ENCODE measurements around the gene KDM4B. TPM values are rescaled to one million over a fixed set of nuclear protein-coding genes. Genes with fewer than 3 reads are reported as not detected.
A peak's percentile ranks its signal among the peaks of the same experiment; 100 is the strongest.

KDM4B gene
- total RNA-seq, 1 experiment from 2014 or later, result 3.6 TPM

- no peak for DNase-seq (ENCODE audit: low read depth, low spot score)
- in situ Hi-C loops (cut with HindIII; ENCODE audit: low pct_unique_long_range_greater_than_20kb, low sequenced_read_pairs), result no loop called here
These were observed 112.7 kb downstream of the KDM4B start for GRCh38 chr19:5081443-5082161.

GRCh38 chr19:5083547-5083965, 114.6 kb downstream of the KDM4B start:
- in situ Hi-C loops (cut with HindIII; ENCODE audit: low pct_unique_long_range_greater_than_20kb, low sequenced_read_pairs), result no loop called here
- DNase-seq (ENCODE audit: low read depth, low spot score), result peak; percentile 93

GRCh38 chr19:5085566-5085965, 116.7 kb downstream of the KDM4B start:
- in situ Hi-C loops (cut with HindIII; ENCODE audit: low pct_unique_long_range_greater_than_20kb, low sequenced_read_pairs), result no loop called here
- no peak for DNase-seq (ENCODE audit: low read depth, low spot score)

- in situ Hi-C loops (cut with HindIII; ENCODE audit: low pct_unique_long_range_greater_than_20kb, low sequenced_read_pairs), result no loop called here
- no peak for DNase-seq (ENCODE audit: low read depth, low spot score)
These were observed 117.3 kb downstream of the KDM4B start for GRCh38 chr19:5086230-5086629.

GRCh38 chr19:5086725-5087439, 118.0 kb downstream of the KDM4B start:
- no peak for DNase-seq (ENCODE audit: low read depth, low spot score)

GRCh38 chr19:5089283-5089682, 120.4 kb downstream of the KDM4B start:
- no peak for DNase-seq (ENCODE audit: low read depth, low spot score)
- in situ Hi-C loops (cut with HindIII; ENCODE audit: low pct_unique_long_range_greater_than_20kb, low sequenced_read_pairs), result no loop called here

More at GRCh38 chr19:5086725-5087439, 118.0 kb downstream of the KDM4B start:
- in situ Hi-C loops (cut with HindIII; ENCODE audit: low pct_unique_long_range_greater_than_20kb, low sequenced_read_pairs), result no loop called here

- in situ Hi-C loops (cut with HindIII; ENCODE audit: low pct_unique_long_range_greater_than_20kb, low sequenced_read_pairs), result no loop called here
- DNase-seq (ENCODE audit: low read depth, low spot score), result no peak
These were observed 121.6 kb downstream of the KDM4B start for GRCh38 chr19:5090465-5091017.

GRCh38 chr19:5091018-5091683, 122.2 kb downstream of the KDM4B start:
- no peak for DNase-seq (ENCODE audit: low read depth, low spot score)
- in situ Hi-C loops (cut with HindIII; ENCODE audit: low pct_unique_long_range_greater_than_20kb, low sequenced_read_pairs), result no loop called here

- no peak for DNase-seq (ENCODE audit: low read depth, low spot score)
- in situ Hi-C loops (cut with HindIII; ENCODE audit: low pct_unique_long_range_greater_than_20kb, low sequenced_read_pairs), result no loop called here
These were observed 123.0 kb downstream of the KDM4B start for GRCh38 chr19:5091684-5092480.

- in situ Hi-C loops (cut with HindIII; ENCODE audit: low pct_unique_long_range_greater_than_20kb, low sequenced_read_pairs), result no loop called here
- no peak for DNase-seq (ENCODE audit: low read depth, low spot score)
These were observed 123.5 kb downstream of the KDM4B start for GRCh38 chr19:5092481-5092843.

- DNase-seq (ENCODE audit: low read depth, low spot score), result no peak
These were observed 124.5 kb downstream of the KDM4B start for GRCh38 chr19:5093297-5093928.

GRCh38 chr19:5093948-5094718, 125.2 kb downstream of the KDM4B start:
- DNase-seq (ENCODE audit: low read depth, low spot score), result no peak
- in situ Hi-C loops (cut with HindIII; ENCODE audit: low pct_unique_long_range_greater_than_20kb, low sequenced_read_pairs), result no loop called here

More at GRCh38 chr19:5093297-5093928, 124.5 kb downstream of the KDM4B start:
- in situ Hi-C loops (cut with HindIII; ENCODE audit: low pct_unique_long_range_greater_than_20kb, low sequenced_read_pairs), result no loop called here

GRCh38 chr19:5094768-5095567, 126.1 kb downstream of the KDM4B start:
- no peak for DNase-seq (ENCODE audit: low read depth, low spot score)
- in situ Hi-C loops (cut with HindIII; ENCODE audit: low pct_unique_long_range_greater_than_20kb, low sequenced_read_pairs), result no loop called here

- no peak for DNase-seq (ENCODE audit: low read depth, low spot score)
- in situ Hi-C loops (cut with HindIII; ENCODE audit: low pct_unique_long_range_greater_than_20kb, low sequenced_read_pairs), result no loop called here
These were observed 126.6 kb downstream of the KDM4B start for GRCh38 chr19:5095568-5095850.

- in situ Hi-C loops (cut with HindIII; ENCODE audit: low pct_unique_long_range_greater_than_20kb, low sequenced_read_pairs), result no loop called here
- no peak for DNase-seq (ENCODE audit: low read depth, low spot score)
These were observed 127.6 kb downstream of the KDM4B start for GRCh38 chr19:5096536-5096935.

GRCh38 chr19:5097331-5097930, 128.5 kb downstream of the KDM4B start:
- no peak for DNase-seq (ENCODE audit: low read depth, low spot score)
- in situ Hi-C loops (cut with HindIII; ENCODE audit: low pct_unique_long_range_greater_than_20kb, low sequenced_read_pairs), result no loop called here

Data from SK-MEL-5 (cell line).